HG02970 (cell line): ENCODE results near the gene CHAT.

Source experiments
- ATAC-seq: cut with Tn5 transposase; IDR thresholded peaks from one replicate; pipeline ENCODE4 v1.9.1; 2021; ENCODE audit warnings: mild to moderate bottlenecking, moderate library complexity, moderate number of reproducible peaks; ENCODE audit not compliant: unreplicated experiment, low FRiP score

The CHAT gene

DNA sequence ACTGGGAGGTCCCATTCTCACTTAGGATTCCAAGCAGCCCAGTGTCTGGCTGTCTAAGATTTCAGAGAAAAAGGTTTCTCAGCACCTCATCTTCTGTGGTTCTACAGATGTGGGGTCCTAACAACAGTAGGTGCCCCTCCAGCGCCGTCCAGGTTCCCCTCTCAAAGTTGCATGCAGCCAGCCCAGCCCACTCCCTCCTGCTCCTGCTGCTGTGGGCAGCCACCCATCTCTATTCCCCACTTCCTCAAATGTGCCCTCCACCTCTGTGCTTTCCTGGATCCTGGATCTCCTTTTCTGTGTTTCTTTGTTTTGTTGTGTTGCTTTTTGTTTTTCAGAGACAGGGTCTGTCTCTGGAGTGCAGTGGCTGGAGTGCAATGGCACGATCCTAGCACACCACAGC is 17.0 kb upstream of the CHAT start:
- no peak for ATAC-seq

DNA sequence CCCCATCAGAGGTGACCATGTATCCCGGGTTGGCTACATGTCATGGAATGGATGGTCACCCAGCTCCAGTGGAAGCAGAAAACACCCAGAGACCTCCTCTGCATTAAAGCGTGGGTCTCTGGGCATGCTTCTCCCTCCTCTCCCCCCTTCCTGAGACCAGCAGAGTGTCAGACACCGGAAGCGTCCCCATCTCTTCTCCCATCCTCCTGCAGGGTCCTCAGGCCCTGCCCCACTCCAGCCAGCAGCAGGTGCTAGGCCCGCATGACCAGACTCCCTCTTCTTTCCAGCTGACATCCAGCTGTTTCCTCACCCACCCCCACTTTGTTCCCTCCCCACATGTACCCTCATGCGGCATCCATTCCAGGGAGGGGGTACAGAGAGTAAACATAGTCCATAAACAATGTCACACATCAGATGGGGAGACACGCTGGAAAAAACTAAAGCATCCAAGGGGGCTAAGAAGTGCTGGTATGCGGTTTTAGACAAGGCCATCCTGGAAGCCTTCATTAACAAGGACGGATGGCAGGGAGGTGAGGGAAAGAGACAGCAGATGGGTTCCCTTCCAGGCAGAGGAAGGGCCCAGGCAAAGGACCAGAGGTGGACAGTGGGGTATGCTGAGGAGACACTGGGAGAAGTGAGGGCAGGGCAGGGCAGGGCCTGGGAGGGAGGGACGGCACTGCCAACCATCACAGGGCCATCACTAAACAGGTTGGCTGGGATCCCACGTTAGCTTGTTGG is 16.2 kb upstream of the CHAT start:
- no peak for ATAC-seq

DNA sequence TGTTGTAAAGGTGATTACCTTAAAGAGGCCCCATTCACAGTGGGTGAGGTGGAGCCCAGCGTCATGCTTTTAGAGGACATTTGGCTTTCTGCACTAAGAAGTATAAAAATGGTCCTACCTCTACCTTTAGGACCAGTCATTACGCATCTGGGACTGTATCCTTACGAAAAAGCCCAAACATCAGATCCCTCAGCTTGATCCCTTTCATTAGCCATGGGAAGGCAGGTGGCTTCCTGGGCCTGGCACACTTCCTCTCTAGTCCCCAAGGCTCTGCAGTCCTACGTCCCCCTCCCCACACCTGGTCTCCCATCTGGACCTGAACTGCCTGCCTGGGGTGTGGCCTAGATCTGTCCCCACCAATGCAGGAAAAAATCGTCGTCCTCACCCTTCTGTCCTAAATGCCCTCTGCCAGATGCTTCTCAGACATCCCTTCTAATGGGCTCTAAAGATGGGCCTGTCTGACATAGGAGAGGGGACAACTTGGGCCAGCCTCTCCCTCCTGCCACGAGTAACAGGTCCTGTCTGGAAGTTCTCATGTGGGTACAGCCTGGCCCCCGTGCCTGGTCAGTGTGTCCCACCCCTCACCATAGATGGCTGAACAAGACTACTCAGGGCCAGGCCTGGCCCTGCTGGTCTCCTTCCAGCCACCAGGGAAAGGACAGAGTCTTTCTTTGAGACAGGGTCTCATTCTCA is 15.5 kb upstream of the CHAT start:
- no peak for ATAC-seq

DNA sequence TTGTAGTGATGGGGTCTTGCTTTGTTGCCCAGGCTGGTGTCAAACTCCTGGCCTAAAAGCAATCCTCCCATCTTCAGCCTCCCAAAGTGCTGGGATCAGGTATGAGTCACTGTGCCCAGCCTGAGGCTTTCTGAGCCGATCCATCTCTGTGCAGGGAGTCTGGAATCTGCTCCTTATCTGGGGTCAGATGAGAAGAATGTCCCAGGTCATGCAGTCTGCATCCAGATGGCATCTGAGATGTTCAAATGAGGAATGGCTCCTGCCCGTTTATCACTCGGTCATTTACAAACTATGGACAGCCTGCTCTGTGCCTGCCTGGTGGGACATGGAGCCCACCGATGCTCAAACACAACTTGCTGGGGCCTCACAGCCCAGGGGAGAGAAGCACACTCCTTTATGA is 14.9 kb upstream of the CHAT start:
- no peak for ATAC-seq

DNA sequence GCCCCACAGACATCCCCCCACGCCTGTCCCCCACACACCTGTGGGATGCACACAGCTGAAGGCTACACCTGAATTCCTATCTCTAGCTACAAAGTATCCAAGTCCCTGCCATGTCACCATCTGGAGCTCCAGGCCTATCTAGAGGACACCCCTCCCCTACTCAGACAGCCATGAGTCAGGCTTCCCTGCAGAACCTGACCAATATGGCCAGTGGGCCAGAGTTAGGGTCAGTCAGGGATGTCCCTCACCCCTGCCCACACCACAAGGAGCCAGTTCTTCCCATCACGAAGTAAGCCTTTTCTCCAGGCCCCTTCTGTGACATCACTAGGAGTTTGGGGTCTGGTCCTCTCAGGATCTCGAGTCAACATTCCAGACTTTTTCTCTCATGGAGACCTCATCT is 14.3 kb upstream of the CHAT start:
- ATAC-seq = no peak

DNA sequence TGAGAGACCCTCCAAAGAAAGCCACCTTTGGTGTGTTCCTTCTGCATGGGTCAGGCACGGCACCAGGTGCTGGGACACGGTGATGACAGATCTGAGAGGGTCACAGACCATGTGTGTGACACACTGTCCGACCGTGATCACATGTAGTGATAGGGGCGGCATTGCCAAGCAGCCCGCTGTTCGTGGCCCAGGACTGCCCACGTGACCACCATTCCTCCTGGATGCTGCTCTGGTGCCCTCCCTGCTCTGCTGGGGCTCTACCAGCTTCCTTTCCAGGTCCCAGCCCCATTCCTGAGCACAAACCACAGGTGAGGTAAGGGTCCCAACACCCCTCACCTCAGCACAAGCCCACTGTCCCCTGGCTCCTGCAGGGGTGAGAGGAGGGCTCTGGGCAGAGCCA is 13.8 kb upstream of the CHAT start:
- no peak for ATAC-seq

DNA sequence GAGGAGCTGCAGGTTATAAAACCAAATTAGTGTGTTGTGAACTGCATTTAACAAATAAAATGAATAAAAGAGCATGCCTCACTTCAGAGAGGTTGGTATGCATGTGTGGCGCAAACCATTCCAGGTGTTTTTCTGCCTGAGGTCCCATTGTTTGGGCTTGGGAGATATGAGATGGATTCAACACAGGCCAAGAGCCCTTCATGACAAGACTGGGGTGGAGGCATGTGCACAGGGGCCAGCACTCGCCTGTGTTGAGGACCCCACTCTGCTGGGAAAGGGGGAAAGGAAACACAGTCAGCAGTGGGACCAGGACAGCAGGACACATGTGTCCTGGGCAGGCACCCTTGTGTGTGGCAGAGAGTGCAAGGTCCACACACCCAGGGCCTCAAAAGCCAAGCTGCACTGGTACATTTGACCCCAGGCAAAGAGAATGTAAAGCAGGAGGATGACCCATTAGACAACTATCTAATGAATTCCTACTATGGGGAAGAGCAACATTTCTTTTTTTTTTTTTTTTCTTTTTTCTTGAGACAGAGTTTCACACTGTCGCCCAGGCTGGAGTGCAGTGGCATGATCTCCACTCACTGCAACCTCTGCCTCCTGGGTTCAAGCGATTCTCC is 12.9 kb upstream of the CHAT start:
- ATAC-seq = no peak

DNA sequence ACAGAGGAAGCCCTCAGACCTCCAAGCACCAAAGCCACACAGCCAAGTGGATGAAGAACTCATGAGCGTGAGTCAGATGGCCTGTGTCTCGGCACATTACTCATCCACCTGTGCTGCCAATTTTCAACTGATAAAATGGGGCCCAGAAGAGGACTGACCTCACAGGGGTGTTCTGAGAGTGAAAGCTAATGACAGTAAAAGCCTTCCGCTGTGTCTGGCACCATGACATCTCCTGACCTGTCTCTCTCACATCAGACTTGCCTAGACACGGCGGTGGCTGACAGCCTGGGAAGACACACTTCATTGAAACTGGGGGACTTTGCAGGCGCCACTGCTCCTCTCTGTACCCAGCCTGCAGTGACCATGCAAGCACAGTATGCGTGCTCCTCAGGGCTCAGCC is 12.0 kb upstream of the CHAT start:
- no peak for ATAC-seq

DNA sequence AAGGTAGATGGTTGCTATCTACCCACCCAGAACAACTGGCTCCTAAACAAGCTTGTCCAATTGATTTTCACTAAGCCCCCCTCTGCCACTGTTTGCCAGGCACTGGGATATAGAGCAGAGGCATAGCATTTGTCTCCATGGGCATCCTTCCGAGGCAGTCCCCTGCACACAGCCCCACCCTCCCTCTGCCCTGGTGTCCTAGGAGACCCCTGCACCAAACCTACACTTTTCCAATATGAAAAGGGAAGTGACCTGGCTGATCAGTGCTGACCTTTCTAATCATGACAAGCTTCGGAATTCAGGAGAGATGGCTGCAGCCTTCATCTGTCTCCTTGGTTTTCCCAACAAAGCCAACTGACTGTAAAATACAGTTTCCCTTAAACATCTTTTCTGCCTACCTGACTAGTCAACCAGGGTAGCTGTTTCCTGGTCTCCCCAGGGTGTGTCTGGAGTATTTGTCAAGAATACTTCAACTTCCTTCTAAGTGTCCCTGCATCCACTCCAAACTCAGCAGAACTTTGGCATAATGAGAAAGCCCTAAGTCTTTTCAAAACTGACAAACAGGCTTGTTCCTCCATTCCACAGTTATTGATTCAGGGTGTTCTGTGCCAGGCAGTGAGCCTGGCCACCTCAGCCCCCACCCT is 11.3 kb upstream of the CHAT start:
- no peak for ATAC-seq

DNA sequence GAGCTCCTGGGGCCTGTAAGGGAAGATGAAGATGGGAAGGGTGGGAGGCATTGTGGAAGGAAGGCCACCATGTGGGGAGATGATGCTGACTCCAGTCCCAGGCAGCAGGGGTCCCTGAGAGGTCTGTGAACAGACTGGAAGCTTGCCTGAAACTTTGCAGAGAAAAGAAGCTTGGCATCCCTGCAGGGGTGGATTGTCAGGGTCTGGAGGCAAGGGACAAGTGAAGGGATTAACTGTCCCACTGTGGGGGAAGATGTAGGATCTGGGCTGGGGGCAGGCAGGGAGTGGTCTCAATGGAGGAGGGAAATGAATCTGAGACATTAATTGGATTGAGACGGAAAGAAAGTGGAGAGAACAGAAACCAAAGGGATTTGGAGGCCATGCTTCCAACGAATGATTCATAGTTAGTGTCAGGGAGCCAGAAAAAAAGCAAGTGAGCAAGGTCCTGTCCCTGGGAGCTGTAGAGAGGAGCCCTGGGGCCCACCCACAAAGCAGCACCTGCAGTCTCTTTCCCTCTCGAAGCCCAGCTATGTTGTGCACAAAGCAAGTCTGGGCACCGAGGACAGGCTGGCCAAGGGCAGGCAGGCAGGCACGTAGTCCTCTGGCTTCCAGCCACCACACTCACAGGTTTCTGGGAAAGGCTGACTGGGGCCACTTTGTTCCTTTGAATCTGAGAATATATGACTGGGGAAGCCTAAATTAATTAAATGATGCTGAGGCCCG is 8.5 kb upstream of the CHAT start:
- ATAC-seq = no peak

DNA sequence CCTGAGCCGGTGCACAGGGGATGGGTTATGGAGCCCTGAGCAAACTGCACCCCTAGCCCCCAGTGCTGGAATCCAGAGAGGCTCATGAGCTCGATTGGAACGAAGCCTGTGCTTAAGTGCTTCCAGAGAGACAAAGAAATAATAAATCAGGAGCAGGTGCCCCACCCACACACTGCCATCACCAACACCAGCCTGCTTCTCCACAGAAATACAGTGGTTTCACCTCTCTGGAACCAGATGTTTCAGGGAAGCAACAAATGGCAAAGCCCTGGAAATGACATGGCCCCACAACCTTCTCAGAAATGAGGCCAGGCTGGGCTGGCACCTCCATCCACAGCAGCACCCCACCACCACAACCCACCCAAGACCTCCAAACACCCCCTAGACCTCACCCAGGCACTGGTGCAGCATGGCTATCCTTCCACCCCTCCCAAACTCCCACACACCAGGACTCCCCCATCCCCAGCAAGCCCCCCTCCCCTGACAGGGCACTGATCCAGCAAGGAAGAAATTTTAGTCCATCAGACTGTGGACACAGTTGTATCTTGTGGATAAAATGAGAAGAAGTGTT is 7.8 kb upstream of the CHAT start:
- no peak for ATAC-seq

DNA sequence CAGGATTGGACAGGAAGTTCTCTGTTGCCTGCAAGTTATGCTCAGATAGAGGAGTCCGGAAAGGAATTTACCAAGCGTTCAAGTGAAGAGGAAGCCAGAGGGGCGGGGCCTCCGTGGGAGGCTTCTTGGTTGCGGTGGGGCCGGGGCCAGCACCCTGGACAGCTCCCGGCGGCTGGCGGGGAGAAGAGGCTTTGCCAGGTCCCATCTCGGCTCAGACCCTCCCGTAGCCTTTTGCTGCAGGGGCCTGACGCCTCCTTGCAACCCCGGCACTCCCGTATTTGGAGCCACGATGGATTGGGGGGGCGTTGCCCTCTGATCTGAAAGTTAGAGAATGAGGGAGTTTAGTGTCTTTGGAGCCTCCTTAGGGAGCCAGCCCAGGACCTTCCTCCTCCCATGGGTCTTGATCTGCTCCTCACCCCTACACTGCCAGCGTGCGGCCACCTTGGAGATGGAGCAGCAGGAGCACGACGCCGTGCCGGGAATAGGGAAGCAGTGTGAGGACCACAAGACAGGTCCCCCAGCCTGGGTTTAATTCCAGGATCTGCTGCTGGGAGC is 6.8 kb upstream of the CHAT start:
- ATAC-seq = no peak

DNA sequence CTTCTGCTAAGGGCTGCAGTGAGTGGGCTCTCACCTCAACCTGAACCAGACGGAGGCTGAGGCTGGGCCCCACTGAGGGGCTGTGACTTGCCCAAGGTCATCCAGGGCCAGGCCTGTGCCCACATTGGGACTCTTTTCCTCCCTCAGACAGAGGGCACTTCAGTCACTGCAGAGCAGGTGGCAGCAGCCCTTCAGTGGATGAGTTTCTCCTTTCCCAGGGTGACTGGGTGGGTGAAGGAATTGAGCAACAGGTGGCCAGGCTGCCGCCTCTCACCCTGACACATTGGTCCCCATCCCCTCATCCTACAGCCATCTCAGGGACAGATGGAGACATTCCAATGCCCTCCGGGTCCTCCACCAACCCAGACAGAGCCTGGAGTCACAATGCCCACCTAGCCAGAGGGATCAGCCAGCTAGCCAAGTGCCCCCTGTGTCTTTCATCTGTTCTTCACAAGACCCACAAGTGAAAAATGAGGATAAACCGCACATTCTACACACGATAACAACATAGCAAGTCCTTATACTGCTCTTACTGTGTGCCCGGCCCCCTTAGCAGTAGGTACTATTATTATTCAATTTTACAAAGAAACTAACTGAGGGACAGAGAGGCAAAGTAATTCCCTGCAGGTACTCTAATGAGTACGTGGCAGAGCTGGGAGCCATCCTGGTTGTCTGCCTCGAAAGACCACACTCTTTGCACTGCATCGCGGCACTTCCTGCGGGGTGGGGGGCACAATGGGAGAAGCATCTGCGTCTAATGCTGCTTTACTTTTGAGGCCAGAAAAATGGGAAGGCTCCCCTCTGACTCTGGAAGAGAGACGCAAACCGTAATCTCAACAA is 5.5 kb upstream of the CHAT start:
- ATAC-seq = no peak

DNA sequence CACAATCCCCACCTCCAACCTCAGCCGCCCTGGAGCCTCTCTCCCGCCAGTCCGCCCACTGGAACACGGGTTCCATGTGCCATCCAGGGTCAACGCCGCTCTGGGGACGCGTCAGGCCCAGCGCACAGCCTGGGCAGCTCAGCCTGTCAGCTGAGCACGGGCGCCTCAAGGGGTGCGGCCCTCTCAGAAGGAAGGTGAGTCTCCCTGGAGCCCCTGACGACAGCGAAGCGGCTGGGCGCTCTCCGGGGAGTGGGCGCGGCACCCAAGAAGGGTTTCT is 4.9 kb upstream of the CHAT start:
- no peak for ATAC-seq

DNA sequence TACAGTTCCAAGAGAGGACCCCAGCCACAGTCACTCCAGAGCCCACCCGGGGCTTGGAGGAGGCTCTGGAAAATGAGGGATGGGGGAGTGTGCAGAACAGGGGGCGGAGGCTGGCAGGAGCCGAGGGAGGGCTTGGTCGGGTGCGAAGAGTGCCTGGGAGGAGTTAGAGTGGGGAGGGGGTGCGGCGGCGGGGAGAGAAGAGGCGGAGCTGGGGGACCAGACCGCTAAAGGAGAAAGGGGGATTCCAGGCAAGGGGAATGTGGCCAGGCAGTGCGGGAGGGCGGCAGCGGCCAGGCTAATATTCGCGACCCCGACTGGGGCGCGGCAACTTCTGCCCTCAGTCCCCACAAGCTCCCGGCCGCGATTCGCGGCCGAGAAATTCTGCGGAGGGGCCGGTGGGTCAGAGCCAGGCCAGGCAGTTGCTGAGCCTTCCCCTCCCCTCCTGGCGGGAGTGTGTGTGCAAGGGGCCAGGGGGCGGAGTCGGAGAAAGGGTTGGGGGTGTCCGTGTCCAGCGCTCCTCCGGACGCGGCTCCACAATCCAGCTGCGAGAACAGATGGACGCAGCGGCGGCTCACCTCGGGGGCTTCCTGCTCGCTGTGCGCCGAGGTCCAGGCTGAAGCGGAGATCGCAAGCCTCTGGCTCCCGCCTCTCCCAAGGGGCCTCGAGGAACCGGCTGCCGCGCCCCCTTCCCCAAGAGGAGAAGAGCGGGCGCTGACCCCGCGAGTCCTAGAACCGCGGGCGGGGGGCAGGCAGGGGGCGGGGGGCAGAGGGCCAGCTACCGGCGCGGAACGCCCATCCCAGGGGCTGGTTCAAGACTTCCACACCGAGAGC is 4.3 kb upstream of the CHAT start:
- no peak for ATAC-seq

DNA sequence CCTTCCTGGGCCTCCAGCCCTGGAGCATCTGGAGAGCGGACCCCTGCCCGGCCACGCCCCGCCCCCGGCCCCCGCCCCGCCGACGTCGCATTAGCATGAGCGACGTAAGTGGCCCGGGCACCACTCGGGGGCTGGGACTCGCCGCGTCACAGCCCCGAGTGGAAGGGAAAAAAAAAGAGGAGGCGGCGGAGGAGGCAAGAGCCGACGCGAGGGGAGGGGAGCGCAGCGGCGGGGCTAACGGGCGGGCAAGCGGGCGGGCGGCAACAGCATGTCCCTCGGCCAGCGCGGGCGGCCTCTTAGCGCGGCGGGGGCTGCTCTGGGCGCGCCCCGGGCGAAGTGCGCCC is 3.8 kb upstream of the CHAT start, which contains the start of gene SLC18A3:
Gene SLC18A3, plus strand, starts transcription at position 197 of the 344 bp plus-strand sequence. CDS start 431 bp downstream, outside the sequence.
- no peak for ATAC-seq

DNA sequence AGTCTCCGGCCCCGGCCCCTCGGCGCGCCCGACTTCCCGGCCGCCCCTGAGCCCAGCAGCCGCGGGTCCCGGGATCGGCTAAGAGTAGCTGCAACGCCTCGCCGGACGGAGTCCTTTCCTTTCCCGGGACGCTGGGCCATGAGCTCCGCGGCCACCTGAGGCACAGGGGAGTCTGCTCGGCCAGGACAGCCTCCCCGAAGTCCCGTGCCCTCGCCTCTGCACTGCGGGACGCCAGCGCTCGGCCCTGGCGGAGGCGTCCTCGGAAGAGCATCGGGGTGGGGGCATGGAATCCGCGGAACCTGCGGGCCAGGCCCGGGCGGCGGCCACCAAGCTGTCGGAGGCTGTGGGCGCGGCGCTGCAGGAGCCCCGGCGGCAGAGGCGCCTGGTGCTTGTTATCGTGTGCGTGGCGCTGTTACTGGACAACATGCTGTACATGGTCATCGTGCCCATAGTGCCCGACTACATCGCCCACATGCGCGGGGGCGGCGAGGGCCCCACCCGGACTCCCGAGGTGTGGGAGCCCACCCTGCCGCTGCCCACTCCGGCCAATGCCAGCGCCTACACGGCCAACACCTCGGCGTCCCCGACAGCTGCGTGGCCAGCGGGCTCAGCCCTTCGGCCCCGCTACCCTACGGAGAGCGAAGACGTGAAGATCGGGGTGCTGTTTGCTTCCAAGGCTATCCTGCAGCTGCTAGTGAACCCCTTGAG is 3.2 kb upstream of the CHAT start:
- ATAC-seq = no peak
